RWPE1 (cell line): ENCODE results near the gene BMP8B.
A peak's percentile ranks its signal among the peaks of the same experiment; 100 is the strongest.
"Not testable (repeated sequence)": the region's sequence is repeated elsewhere in the genome, so short reads cannot be mapped to it uniquely, and the experiment has no call there.

ENCODE experiments used
- CTCF ChIA-PET: fragments of 350-600 bp; sonication (Branson Sonifier 250); formaldehyde crosslinking; extraction: SDS; loops from one replicate; lab custom pipeline; 2021; lab: Yijun Ruan, JAX
- POLR2A ChIA-PET: fragments of 400-600 bp; formaldehyde crosslinking; extraction: SDS; loops from one replicate; lab custom pipeline; 2020; ENCODE audit warnings: antibody characterized with exemption; ENCODE audit not compliant: low non-redundant PET; lab: Yijun Ruan, JAX
- DNase-seq: peaks from one replicate; pipeline ENCODE4 v3.0.0; 2012; ENCODE audit warnings: low spot score
- H3K27ac ChIP-seq: fragments of 450-650 bp; 2 replicates; pipeline ENCODE4 v1.5.1; 2017
- TF ChIP-seq, protein P1 (sequence below): fragments of 450-650 bp; conservative IDR thresholded peaks from 2 replicates; pipeline ENCODE4 v1.5.1; 2017; ENCODE audit warnings: low read depth, mild to moderate bottlenecking

Gene BMP8B

DNA sequence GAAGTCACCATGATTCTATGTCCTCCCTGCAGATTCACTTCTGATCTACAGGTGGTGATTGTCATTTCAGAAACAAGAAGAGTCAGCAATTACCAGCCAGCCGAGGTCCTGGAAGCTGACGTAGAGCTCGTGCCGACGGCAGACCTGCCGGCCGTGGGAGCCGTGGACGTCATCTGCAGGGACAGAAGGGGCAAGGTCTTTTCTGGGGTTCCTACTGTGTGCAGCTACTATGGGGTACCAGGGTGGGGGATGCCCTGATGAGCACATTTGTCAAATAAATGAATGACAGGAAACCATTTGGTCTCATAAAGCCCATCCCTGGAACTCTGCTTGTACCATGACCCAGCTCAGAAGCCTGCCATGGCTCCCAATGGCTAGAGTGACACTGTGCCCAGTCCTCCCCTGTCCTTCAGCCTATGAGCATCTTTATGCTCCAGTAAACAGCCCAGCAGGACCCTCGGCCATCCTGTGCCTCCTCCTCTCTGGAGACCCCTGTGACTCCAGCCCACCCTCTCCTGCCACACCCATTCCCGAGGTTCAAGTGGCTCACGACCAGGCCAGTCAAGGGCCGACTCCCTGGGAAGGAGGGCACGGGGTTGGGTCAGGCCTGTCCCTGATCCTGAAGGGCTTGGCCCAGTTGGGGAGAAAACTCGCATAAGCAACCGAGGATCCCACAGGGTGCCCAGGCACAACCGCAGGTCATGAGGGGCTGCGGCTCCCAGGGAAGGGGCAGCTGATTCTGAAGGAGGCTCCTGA, 24.9 kb downstream of the BMP8B start:
- H3K27ac ChIP-seq, POLR2A ChIA-PET, CTCF ChIA-PET, DNase-seq: not testable (repeated sequence)

DNA sequence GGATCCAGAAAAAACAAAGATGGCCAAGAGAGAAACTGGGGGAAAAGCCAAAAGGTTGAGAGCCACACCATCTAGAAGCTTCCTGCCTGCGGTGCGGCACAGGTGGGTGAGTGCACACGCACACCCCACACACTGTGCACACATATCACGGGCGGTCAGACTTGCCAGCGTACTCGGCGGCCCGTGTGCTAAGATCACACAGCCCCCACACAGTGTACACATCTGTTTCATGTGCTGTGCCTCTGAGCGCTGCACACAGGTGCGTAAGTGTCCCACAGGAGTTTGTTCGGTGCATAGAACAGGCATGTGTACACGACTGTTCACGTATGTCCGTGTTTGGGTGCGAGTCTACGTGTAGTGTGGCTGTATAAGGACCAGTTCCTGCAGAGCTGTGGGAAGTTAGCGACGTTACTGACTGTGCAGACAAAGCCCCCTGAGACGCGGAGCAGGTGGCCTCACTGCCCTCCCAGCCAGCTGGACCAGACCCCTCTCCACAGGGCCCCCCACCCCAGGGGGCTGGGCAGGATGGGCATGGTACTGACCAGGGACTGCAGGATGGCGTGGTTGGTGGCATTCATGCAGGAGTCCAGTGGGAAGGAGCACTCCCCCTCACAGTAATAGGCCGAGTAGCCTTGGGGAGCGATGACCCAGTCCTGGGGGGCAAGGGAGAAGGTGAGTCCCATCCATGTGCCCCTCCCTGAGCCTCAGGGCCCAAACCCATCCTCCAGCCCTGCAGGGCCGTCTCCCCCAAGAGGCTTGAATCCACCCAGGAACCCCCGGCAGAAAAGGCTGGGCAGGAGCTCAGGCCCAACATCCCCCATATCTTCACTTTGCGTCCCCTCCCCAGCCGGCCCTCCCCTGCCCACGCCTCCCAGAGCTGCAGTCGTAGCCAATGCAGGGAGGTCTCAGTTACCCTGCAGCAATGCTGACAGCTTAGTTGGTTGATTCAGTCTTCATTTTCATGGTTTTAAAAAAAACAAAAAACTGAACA, 25.8 kb downstream of the BMP8B start:
- ChIA-PET POLR2A (no interaction called here), CTCF (interaction anchor here (0.6 kb wide), 1 partner anchor 156 kb away, joined by 3 read pairs; no protein-coding TSS in a partner anchor)
- no peak for DNase-seq
- TF ChIP-seq, protein P1, sequence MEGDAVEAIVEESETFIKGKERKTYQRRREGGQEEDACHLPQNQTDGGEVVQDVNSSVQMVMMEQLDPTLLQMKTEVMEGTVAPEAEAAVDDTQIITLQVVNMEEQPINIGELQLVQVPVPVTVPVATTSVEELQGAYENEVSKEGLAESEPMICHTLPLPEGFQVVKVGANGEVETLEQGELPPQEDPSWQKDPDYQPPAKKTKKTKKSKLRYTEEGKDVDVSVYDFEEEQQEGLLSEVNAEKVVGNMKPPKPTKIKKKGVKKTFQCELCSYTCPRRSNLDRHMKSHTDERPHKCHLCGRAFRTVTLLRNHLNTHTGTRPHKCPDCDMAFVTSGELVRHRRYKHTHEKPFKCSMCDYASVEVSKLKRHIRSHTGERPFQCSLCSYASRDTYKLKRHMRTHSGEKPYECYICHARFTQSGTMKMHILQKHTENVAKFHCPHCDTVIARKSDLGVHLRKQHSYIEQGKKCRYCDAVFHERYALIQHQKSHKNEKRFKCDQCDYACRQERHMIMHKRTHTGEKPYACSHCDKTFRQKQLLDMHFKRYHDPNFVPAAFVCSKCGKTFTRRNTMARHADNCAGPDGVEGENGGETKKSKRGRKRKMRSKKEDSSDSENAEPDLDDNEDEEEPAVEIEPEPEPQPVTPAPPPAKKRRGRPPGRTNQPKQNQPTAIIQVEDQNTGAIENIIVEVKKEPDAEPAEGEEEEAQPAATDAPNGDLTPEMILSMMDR = no peak
- no peak overlapping the region for H3K27ac ChIP-seq

DNA sequence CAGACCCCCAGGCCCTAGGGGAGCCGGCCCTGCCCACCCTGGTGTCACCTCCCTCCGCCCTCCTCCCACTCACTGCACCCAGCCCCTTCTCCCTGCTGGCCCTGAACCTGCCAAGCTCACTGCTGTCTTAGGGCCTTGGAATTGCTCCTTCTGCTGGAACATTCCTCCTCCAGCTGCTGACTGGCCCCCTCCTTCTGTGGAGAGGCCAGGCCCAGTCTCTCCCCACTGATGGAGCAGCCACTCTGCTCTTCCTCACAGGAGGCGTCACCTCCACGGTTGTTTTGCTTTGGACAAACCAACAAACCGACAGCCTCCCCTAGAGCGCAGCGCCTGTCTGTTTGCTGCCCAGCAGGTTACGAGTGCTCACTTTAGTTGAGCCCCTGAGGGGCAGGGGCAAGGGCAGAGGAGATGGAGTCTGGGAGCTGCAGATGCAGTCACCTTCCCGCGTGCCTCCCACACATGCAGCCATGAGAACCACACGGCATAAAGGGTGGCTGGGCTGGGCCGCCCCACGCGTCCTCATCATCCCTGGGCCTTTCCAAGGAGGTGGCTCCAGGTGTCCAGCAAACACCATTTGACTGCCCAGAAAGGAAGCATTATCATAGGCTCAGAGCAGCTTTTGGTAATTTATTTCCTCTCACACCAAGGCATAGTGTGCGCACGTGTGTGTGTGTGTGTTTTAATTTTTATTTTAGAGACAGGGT, 27.0 kb downstream of the BMP8B start:
- ChIA-PET CTCF (interaction anchor here (0.6 kb wide), 1 partner anchor 157 kb away, joined by 3 read pairs; no protein-coding TSS in a partner anchor), POLR2A (no interaction called here)
- no peak for DNase-seq
- no peak overlapping the region for H3K27ac ChIP-seq
- TF ChIP-seq, protein P1 = no peak

DNA sequence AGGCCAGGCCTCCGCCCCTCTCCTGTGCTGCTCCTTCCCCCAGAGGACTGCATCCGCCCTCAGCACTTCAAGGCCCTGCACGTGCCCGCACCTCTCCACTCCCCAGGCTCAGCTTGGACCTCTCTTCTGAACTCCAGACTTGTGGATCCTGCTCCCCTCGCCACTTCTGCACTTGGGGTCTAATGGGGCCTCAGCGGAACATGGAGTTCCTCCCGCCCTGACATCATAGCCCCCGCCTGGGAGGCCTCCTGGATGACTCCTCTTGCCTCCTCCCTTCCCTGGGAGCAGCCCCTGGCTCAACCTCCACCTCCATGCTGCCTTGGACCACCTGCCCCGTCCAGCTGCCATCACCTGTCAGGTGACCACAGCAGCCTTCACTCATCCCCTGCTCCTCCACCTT, 27.6 kb downstream of the BMP8B start:
- H3K27ac ChIP-seq = no peak overlapping the region
- ChIA-PET CTCF (no interaction called here), POLR2A (no interaction called here)
- TF ChIP-seq, protein P1 = no peak
- no peak for DNase-seq

DNA sequence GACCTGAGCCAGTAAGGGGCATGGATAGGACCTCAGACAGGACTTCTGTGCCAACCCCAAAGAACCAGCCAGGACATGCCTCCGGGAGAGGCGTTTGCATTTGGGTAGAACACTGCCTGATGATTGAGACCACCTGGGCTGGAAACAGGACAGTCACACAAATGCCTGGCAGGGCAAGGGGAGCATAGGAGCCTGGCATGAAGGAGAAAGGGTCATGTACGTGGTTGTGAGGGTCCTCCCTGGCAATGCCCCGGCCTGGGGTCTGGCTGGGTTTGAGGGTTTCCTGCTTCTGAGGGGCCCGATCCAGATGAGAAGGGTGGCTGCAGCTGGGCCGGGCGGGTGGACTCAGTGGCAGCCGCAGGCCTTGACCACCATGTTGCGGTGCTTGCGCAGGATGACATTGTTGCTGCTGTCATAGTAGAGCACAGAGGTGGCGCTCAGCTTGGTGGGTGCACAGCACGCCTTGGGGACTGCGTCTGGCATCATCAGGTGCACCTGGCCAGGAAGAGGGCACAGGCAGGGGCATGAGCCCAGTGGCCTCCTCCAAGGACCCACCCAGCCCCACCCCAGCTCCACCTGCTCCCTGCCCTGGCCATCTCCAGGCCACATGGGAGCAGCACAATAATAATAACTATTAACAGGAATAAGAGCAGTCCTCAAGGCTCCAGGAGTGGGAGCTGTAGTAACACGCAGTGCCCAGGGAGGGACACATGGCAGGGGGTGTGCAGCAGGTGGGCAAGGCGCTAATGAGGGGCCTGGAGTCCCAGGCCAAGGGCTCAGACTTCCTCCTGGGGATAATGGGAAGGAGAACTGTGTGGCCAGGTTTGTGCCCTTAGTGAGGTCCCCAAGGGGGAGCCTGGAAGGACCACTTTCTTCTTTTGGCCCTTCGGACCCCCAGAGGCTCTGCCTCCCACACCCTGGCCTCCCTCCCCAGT, 28.3 kb downstream of the BMP8B start:
- no peak for DNase-seq
- ChIA-PET POLR2A (no interaction called here), CTCF (no interaction called here)
- TF ChIP-seq, protein P1 = no peak
- H3K27ac ChIP-seq = peak overlapping the region; percentile 4; the same call in 1 of the 2 replicates

DNA sequence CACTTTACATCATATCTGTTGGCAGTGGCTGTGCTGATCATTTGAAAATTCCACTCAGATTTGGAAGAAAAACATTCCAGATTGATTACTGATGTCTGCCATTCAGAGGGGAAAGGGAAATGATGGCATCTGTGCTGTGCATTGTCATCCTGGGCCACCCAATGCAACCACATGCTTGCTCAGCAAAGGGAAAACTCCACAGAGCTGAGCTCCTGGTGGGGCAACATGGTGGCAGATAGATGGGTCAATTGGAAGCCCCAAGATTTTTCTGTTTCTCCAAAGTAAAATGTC, 29.3 kb downstream of the BMP8B start:
- POLR2A ChIA-PET = no interaction called here
- DNase-seq = no peak
- TF ChIP-seq, protein P1 = no peak
- CTCF ChIA-PET = no interaction called here
- H3K27ac ChIP-seq = peak overlapping the region; percentile 22; the same call in 1 of the 2 replicates
